ENCODE data around the gene SERPIND1.
A peak's percentile ranks its signal among the peaks of the same experiment; 100 is the strongest.
"Not testable (repeated sequence)": the region's sequence is repeated elsewhere in the genome, so short reads cannot be mapped to it uniquely, and the experiment has no call there.

Gene SERPIND1

GRCh38 chr22:20773793-20774212 lies at the start of gene SERPIND1:
Gene SERPIND1, plus strand, starts transcription at chr22:20774113. Its CDS starts 5,200 bp downstream, at chr22:20779313.
- DNase-seq = no peak

- no peak for DNase-seq
Observed at GRCh38 chr22:20724676-20725454, 49.0 kb upstream of the SERPIND1 start.

GRCh38 chr22:20725987-20726558 lies 47.8 kb upstream of the SERPIND1 start:
- DNase-seq = no peak

GRCh38 chr22:20727118-20728015 lies 46.5 kb upstream of the SERPIND1 start:
- no peak for DNase-seq

- DNase-seq = no peak
Observed at GRCh38 chr22:20728523-20729190, 45.3 kb upstream of the SERPIND1 start.

- DNase-seq = no peak
Observed at GRCh38 chr22:20729194-20729593, 44.7 kb upstream of the SERPIND1 start.

- DNase-seq = not testable (repeated sequence)
Observed at GRCh38 chr22:20732431-20732830, 41.5 kb upstream of the SERPIND1 start.

GRCh38 chr22:20735356-20736162 lies 38.4 kb upstream of the SERPIND1 start:
- not testable (repeated sequence) for DNase-seq

GRCh38 chr22:20736891-20737290 lies 37.0 kb upstream of the SERPIND1 start:
- DNase-seq = not testable (repeated sequence)

- no peak for DNase-seq
Observed at GRCh38 chr22:20738394-20739089, 35.4 kb upstream of the SERPIND1 start.

- DNase-seq = no peak
Observed at GRCh38 chr22:20740222-20740951, 33.5 kb upstream of the SERPIND1 start.

- no peak for DNase-seq
Observed at GRCh38 chr22:20741008-20741633, 32.8 kb upstream of the SERPIND1 start.

- peak; percentile 60 for DNase-seq
Observed at GRCh38 chr22:20741634-20742581, 32.0 kb upstream of the SERPIND1 start.

- no peak for DNase-seq
Observed at GRCh38 chr22:20742764-20743163, 31.1 kb upstream of the SERPIND1 start.

GRCh38 chr22:20744456-20744855 lies 29.5 kb upstream of the SERPIND1 start:
- no peak for DNase-seq

GRCh38 chr22:20745119-20745518 lies 28.8 kb upstream of the SERPIND1 start:
- no peak for DNase-seq

GRCh38 chr22:20746431-20747189 lies 27.3 kb upstream of the SERPIND1 start:
- DNase-seq = no peak

- DNase-seq = no peak
Observed at GRCh38 chr22:20747223-20747622, 26.7 kb upstream of the SERPIND1 start.

All from stimulated activated CD8-positive, alpha-beta memory T cell treated with anti-CD3 and anti-CD28 coated beads, Interleukin-4, amount 100 ng/mL, for 48 hours (primary cell).